Measurements from ENCODE around the gene PHF8.

DNA sequence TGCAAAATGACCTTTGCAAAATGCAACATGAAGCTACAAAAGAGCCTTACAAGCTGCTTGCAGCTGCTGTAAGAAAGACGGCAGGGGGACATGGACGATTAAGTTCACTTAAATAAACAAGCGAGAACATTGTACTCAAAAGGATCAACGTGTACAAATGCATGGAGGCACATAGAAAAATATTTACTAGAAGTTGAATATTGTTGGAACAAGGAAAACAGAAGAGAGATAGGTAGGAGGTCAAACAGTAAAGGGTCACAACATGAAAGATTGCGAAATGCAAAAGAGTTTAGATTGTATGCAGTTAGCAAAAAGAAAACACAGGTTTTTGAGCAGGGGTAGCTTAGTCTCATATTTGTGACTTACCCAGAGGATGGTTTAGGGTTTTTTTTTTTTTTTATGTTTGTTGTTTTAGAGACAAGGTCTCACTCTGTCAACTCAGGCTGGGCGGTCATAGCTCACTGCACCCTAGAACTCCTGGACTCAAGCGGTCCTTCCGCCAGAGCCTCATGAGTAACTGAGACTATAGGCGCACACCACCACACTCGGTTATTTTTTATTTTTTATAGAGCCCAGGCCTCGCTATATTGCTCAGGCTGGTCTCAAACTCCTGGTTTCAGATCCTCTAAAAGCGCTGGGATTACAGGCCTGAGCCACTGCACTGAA lies 1.4 kb upstream of the PHF8 start:
- TF ChIP-seq, protein P1, sequence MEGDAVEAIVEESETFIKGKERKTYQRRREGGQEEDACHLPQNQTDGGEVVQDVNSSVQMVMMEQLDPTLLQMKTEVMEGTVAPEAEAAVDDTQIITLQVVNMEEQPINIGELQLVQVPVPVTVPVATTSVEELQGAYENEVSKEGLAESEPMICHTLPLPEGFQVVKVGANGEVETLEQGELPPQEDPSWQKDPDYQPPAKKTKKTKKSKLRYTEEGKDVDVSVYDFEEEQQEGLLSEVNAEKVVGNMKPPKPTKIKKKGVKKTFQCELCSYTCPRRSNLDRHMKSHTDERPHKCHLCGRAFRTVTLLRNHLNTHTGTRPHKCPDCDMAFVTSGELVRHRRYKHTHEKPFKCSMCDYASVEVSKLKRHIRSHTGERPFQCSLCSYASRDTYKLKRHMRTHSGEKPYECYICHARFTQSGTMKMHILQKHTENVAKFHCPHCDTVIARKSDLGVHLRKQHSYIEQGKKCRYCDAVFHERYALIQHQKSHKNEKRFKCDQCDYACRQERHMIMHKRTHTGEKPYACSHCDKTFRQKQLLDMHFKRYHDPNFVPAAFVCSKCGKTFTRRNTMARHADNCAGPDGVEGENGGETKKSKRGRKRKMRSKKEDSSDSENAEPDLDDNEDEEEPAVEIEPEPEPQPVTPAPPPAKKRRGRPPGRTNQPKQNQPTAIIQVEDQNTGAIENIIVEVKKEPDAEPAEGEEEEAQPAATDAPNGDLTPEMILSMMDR (IDR thresholded peaks at IDR 0.05; ENCODE audit: low read depth, low read length, missing input control), result no peak
- TF ChIP-seq TAF1 (conservative IDR thresholded peaks at IDR 0.05), result no peak
- no peak for TF ChIP-seq NR2F2 (IDR thresholded peaks at IDR 0.05)
- no peak for TF ChIP-seq RAD21 (IDR thresholded peaks at IDR 0.05)
- TF ChIP-seq JUND (IDR thresholded peaks at IDR 0.05), result peak in 1 of 2 donors; percentile 21
- TF ChIP-seq, protein P2, sequence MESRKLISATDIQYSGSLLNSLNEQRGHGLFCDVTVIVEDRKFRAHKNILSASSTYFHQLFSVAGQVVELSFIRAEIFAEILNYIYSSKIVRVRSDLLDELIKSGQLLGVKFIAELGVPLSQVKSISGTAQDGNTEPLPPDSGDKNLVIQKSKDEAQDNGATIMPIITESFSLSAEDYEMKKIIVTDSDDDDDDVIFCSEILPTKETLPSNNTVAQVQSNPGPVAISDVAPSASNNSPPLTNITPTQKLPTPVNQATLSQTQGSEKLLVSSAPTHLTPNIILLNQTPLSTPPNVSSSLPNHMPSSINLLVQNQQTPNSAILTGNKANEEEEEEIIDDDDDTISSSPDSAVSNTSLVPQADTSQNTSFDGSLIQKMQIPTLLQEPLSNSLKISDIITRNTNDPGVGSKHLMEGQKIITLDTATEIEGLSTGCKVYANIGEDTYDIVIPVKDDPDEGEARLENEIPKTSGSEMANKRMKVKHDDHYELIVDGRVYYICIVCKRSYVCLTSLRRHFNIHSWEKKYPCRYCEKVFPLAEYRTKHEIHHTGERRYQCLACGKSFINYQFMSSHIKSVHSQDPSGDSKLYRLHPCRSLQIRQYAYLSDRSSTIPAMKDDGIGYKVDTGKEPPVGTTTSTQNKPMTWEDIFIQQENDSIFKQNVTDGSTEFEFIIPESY (IDR thresholded peaks at IDR 0.05), result no peak
- no peak for TF ChIP-seq GABPA (IDR thresholded peaks at IDR 0.05 in 1 of 2, conservative IDR thresholded peaks at IDR 0.05 in 1 of 2)

Data from liver (tissue), 3 donors.